B cell (primary cell): Measurements from ENCODE around the gene CMPK2. TPM values are rescaled to one million over a fixed set of nuclear protein-coding genes. Genes with fewer than 3 reads are reported as not detected.

Experiments
- ATAC-seq: fragments of 200-7000 bp; cut with Tn5 transposase; one replicate; pipeline ENCODE4 v1.10.0; 2021; ENCODE audit warnings: low read depth, mild to moderate bottlenecking, moderate number of reproducible peaks, moderate library complexity
- CTCF ChIA-PET: fragments of 350-600 bp; sonication (Branson Sonifier 250); formaldehyde crosslinking; loops from one replicate; lab custom pipeline; 2021; ENCODE audit warnings: antibody characterized with exemption, inconsistent platforms; lab: Charles Lee
- POLR2A ChIA-PET: fragments of 350-600 bp; sonication (Branson Sonifier 250); formaldehyde crosslinking; loops from one replicate; lab custom pipeline; 2021; ENCODE audit warnings: antibody characterized with exemption; lab: Charles Lee
- DNase-seq: peaks from one replicate; pipeline ENCODE4 v3.0.0; 2013
- H2AFZ ChIP-seq: 2 replicates; pipeline ENCODE4 v1.6.1; 2012; ENCODE audit warnings: mild to moderate bottlenecking, low read depth, low read length; ENCODE audit not compliant: insufficient read depth, poor library complexity, severe bottlenecking
- H3K27ac ChIP-seq, 2 donors: 1 replicate in 1 of 2; 2 replicates in 1 of 2; pipeline ENCODE4 v1.5.1; 2012 to 2013; ENCODE audit warnings: low read length in 2 of 2, mild to moderate bottlenecking in 2 of 2, moderate library complexity in 1 of 2
- H3K27me3 ChIP-seq, 4 experiments: fragments of 200-600 bp in 1 of 4; sonication (generic) in 1 of 4; replicated peaks in 1 of 4; 1 replicate in 2 of 4; 2 replicates in 2 of 4; pipeline versions ENCODE4 v1.6.1 to v1.7.0; 2013 to 2016; ENCODE audit warnings: low read length in 3 of 4, mild to moderate bottlenecking in 2 of 4, mixed read lengths in 1 of 4, moderate library complexity in 1 of 4; ENCODE audit not compliant: insufficient read depth in 4 of 4, control insufficient read depth in 3 of 4; ENCODE audit errors: control extremely low read depth in 1 of 4
- H3K36me3 ChIP-seq, 2 experiments: replicated peaks in 1 of 2; 1 replicate in 1 of 2; 2 replicates in 1 of 2; pipeline versions ENCODE4 v1.6.1 to v1.7.1; 2013; ENCODE audit warnings: low read length in 1 of 2; ENCODE audit not compliant: insufficient read depth in 2 of 2, control insufficient read depth in 1 of 2; ENCODE audit errors: control extremely low read depth in 1 of 2, extremely low read depth in 1 of 2
- H3K4me1 ChIP-seq, 2 donors: fragments of 200-600 bp in 1 of 2; sonication (generic) in 1 of 2; 1 replicate in 1 of 2; 2 replicates in 1 of 2; pipeline versions ENCODE4 v1.5.1 to v1.6.1; 2013 to 2017; ENCODE audit warnings: low read length in 2 of 2; ENCODE audit not compliant: control insufficient read depth in 2 of 2, insufficient read depth in 2 of 2
- H3K4me2 ChIP-seq: replicated peaks from 2 replicates; pipeline ENCODE3; 2012; ENCODE audit warnings: mild to moderate bottlenecking, low read depth, low read length; ENCODE audit not compliant: poor library complexity, severe bottlenecking
- H3K4me3 ChIP-seq, 5 experiments: fragments of 200-600 bp in 1 of 5; sonication (generic) in 1 of 5; 1 replicate in 3 of 5; 2 replicates in 2 of 5; pipeline versions ENCODE4 v1.5.1 to v1.7.0; 2011 to 2016; ENCODE audit warnings: low read length in 4 of 5, mild to moderate bottlenecking in 4 of 5, low read depth in 2 of 5, control low read depth in 1 of 5, moderate library complexity in 1 of 5; ENCODE audit not compliant: insufficient read depth in 1 of 5; ENCODE audit errors: control extremely low read depth in 1 of 5, extremely low read depth in 1 of 5
- H3K79me2 ChIP-seq: fragments of 200-600 bp; sonication (generic); one replicate; pipeline ENCODE4 v1.6.0; 2016; ENCODE audit warnings: low read length; ENCODE audit not compliant: control insufficient read depth, insufficient read depth
- H3K9ac ChIP-seq: fragments of 200-600 bp; sonication (generic); 2 replicates; pipeline ENCODE4 v1.6.1; 2017; ENCODE audit warnings: mild to moderate bottlenecking, low read length, moderate library complexity
- H3K9me3 ChIP-seq, 3 donors: one replicate each; pipeline versions ENCODE4 v1.6.1 to v1.7.1; 2013; ENCODE audit warnings: low read length in 2 of 3; ENCODE audit not compliant: control insufficient read depth in 2 of 3, insufficient read depth in 1 of 3; ENCODE audit errors: control extremely low read depth in 1 of 3
- H4K20me1 ChIP-seq: 2 replicates; pipeline ENCODE4 v1.6.0; 2012; ENCODE audit warnings: mild to moderate bottlenecking, low read length; ENCODE audit not compliant: insufficient read depth, control insufficient read depth, poor library complexity, severe bottlenecking
- H3K27ac Mint-ChIP-seq: one replicate; pipeline ENCODE4 v1.8.0; 2021; ENCODE audit warnings: mixed read lengths
- H3K27me3 Mint-ChIP-seq: one replicate; pipeline ENCODE4 v1.8.0; 2021; ENCODE audit warnings: mixed read lengths
- H3K4me1 Mint-ChIP-seq: one replicate; pipeline ENCODE4 v1.8.0; 2021; ENCODE audit warnings: mixed read lengths
- H3K4me3 Mint-ChIP-seq: one replicate; pipeline ENCODE4 v1.8.0; 2021; ENCODE audit warnings: mixed read lengths
- H3K9me3 Mint-ChIP-seq: one replicate; pipeline ENCODE4 v1.8.0; 2022; ENCODE audit warnings: mixed read lengths; ENCODE audit not compliant: insufficient read depth
- CTCF ChIP-seq: fragments of 200-600 bp; IDR thresholded peaks from one replicate; pipeline ENCODE4 v1.8.0; 2022; ENCODE audit warnings: antibody characterized with exemption, mild to moderate bottlenecking
- EZH2 ChIP-seq: IDR thresholded peaks from 2 replicates; pipeline ENCODE4 v1.6.1; 2012; ENCODE audit warnings: borderline replicate concordance, low read depth, mild to moderate bottlenecking, moderate library complexity, low read length; ENCODE audit not compliant: insufficient read depth, poor library complexity, severe bottlenecking
- WGBS: methylation state at CpG from one replicate; pipeline ENCODE4 v1.1.5; 2013; ENCODE audit warnings: missing lambda C conversion rate; ENCODE audit not compliant: insufficient coverage; 5-methylcytosine and 5-hydroxymethylcytosine counted together
- intact Hi-C: fragments of 100-400 bp; cut with micrococcal nuclease; formaldehyde crosslinking; loops from one replicate; pipeline ENCODE4 v1.10.0; 2022
- polyA plus RNA-seq: library from polyadenylated mRNA; depleted of rRNA; stranded (reverse); fragments of >200 nt; gene quantifications from 2 replicates; pipeline ENCODE4 v1.2.3, GENCODE V29; 2012
- total RNA-seq, 2 donors: library from RNA; stranded (reverse); fragments of 120-200 nt in 1 of 2; gene quantifications; 1 replicate in 1 of 2; 2 replicates in 1 of 2; pipeline versions ENCODE4 v1.2.3 to v1.2.4, GENCODE V29; 2013 to 2022

CMPK2 gene
- total and polyA plus RNA-seq, 2 donors (not counting 1 experiment from before 2014, with no cell fraction given), result 1.2 to 2.9 TPM

- ChIA-PET CTCF (no interaction called here), POLR2A (no interaction called here)
- Histone ChIP-seq H3K9me3 (no peaks in the 10 kb centered on the region), H4K20me1 (no peaks in the 10 kb centered on the region), H3K4me3 (no peak overlapping the region), H3K4me2 (peak overlapping the region; percentile 4), H3K4me1 (peaks cover 8 to 10% of the 10 kb centered on the region in 2 donors), H3K27me3 (peaks cover 0 to 10% (median 3%) of the 10 kb centered on the region in 4 experiments), H3K79me2 (no peaks in the 10 kb centered on the region), H3K27ac (no peak overlapping the region), H3K36me3 (no peaks in the 10 kb centered on the region), H3K9ac (no peak overlapping the region), H2AFZ (no peak overlapping the region)
- intact Hi-C loops, result no loop called here
- DNase-seq (no peak), ATAC-seq (no peak)
- TF ChIP-seq EZH2, result no peak
- no peak for TF ChIP-seq CTCF
- Mint-ChIP-seq H3K27ac (no peak overlapping the region), H3K4me3 (no peak overlapping the region), H3K27me3 (peaks cover 41% of the 10 kb centered on the region), H3K4me1 (peaks cover 10% of the 10 kb centered on the region), H3K9me3 (no peaks in the 10 kb centered on the region)
- no CpG with 5 or more reads among the region's 1 CpG for WGBS
Observed at GRCh38 chr2:6808426-6808825, 57.3 kb downstream of the CMPK2 start.

- Mint-ChIP-seq H3K9me3 (no peaks in the 10 kb centered on the region), H3K27ac (no peak overlapping the region), H3K27me3 (peaks cover 47% of the 10 kb centered on the region), H3K4me1 (peaks cover 10% of the 10 kb centered on the region), H3K4me3 (no peak overlapping the region)
- no peaks in the 10 kb centered on the region for H4K20me1 ChIP-seq
- H3K27ac ChIP-seq, result no peak overlapping the region
- H3K36me3 ChIP-seq, result no peaks in the 10 kb centered on the region
- no peaks in the 10 kb centered on the region for H3K9me3 ChIP-seq
- ATAC-seq (no peak), DNase-seq (no peak)
- no peak overlapping the region for H3K9ac ChIP-seq
- H3K4me1 ChIP-seq, result peaks cover 8 to 10% of the 10 kb centered on the region in 2 donors
- H2AFZ ChIP-seq, result no peak overlapping the region
- peaks cover 0 to 8% (median 3%) of the 10 kb centered on the region in 4 experiments for H3K27me3 ChIP-seq
- no peak overlapping the region for H3K4me2 ChIP-seq
- ChIA-PET CTCF (no interaction called here), POLR2A (no interaction called here)
- 85% methylated on average over 5 of the region's 6 CpGs for WGBS
- H3K79me2 ChIP-seq, result no peaks in the 10 kb centered on the region
- H3K4me3 ChIP-seq, result no peak overlapping the region
- no peak for TF ChIP-seq EZH2
- no peak for TF ChIP-seq CTCF
- intact Hi-C loops, result no loop called here
Observed at GRCh38 chr2:6806604-6807003, 59.1 kb downstream of the CMPK2 start.
